Measurements from ENCODE around the gene NINJ1.

Gene NINJ1

DNA sequence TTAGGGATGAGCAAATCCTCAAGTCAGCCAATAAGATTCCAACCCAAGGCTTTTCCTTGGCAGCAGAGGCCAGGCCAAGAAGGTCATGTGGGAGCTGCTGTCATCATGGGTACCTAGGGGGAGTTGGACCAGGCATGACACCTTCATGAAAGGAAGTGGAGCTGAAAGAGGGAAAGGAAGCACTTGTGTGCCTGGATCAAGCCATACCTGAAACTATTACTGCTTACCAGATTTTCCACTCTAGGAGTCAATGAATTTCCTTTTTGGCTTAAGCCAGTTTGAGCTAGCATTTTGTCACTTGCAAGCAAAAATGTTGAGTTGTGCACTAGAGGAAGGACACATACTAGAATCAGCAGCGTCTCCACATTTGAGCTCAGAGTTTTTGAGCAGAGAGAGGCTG is 35.4 kb upstream of the NINJ1 start:
- no peak for TF ChIP-seq GATA2 (IDR thresholded peaks at IDR 0.05; ENCODE audit: low read depth, low read length)
- no peak for TF ChIP-seq GATA3 (IDR thresholded peaks at IDR 0.05; ENCODE audit: low read depth, low read length)

DNA sequence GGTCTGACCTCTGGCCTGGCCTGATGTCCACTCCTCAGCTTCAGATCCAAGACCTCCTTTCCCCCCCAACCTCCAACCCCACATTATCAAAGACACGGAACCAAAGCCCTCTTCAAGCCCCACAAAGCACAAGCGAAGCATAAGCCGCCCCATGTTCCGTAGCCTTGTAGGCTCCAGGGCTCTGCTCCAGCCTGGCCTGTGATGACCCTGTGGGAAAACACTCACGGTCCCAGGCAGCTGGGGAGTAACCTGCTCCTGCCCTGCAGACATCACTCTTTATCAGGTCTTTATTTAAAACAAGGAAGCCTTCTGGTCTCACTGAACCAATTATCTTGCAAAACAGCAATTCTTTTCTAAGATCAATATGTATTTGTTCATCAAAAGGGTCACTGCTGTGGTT is 34.5 kb upstream of the NINJ1 start:
- TF ChIP-seq GATA2 (IDR thresholded peaks at IDR 0.05; ENCODE audit: low read depth, low read length) (no peak), GATA3 (IDR thresholded peaks at IDR 0.05; ENCODE audit: low read depth, low read length) (no peak)

DNA sequence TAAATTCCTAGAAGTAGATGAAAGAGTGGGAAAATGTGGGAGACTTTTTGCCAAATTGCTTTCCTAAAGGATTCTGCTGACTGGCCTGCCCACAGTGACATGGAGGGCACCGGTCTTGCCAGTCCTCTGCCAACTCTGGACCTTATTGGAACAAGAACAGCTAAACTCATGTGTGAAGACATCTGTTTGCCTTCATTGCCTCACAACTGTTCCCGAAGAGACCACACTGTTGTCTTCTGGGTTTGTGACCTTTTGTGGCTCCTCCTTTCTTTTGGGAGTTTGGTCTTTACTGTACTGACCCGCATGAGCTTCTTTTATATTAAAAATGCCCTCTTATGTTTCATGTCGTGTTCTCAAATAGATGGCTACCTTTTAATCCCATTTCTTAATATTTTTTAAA is 33.8 kb upstream of the NINJ1 start:
- no peak for TF ChIP-seq GATA3 (IDR thresholded peaks at IDR 0.05; ENCODE audit: low read depth, low read length)
- no peak for TF ChIP-seq GATA2 (IDR thresholded peaks at IDR 0.05; ENCODE audit: low read depth, low read length)

DNA sequence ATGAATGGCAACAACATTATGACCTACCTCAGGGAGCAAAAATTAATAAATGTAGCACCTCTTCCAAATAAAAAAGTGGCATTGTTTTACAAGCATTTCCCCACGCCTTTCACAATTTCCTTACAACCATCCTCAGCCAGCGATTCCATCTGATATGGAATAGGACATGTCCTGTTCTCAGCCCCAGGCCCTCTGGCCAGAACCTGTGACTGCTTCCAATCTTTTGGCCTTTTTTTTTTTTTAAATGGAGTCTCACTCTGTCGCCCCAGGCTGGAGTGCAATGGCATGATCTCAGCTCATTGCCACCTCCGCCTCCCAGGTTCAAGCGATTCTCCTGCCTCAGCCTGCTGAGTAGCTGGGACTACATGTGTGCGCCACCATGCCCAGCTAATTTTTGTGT is 33.1 kb upstream of the NINJ1 start:
- no peak for TF ChIP-seq GATA3 (IDR thresholded peaks at IDR 0.05; ENCODE audit: low read depth, low read length)

DNA sequence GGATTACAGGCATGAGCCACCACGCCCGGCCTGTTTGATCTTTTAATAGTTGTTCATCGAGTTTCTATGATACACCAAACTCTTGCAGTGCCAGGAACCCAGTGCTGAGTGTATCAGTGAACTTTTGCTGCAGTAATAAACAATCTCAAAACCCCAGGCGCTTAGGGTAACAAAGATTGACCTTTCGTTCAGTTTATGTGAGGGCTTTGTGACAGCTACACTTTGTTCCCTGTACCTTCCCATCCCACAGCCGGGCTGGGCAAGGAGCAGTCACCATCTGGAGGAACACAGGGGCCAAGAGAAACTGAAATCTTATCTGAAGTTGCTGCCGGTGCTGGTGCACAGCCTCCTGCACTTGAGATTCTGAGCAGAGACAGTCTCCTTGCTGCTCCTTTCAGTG is 32.6 kb upstream of the NINJ1 start:
- TF ChIP-seq GATA2 (IDR thresholded peaks at IDR 0.05; ENCODE audit: low read depth, low read length) (no peak), GATA3 (IDR thresholded peaks at IDR 0.05; ENCODE audit: low read depth, low read length) (no peak)

DNA sequence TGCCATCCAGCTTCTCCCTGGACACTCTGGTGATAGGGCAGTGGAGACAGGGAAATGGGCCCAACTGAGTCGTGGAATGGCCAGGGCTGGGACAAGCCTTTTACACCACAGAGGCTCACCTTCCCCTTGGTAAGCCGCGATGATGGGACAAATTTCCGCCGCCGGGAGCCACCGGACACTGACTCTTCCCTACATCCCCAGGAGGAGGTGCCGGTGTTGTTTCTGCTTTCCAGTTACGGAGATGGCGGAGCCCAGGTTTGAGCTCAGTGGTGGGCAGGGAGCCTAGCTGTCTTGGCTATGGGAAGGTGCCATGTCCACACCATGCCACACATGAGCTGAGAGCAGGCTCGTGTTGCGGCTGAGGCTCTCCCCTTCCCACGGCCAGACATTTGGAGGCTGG is 30.0 kb upstream of the NINJ1 start:
- TF ChIP-seq GATA2 (IDR thresholded peaks at IDR 0.05; ENCODE audit: low read depth, low read length) = no peak
- no peak for TF ChIP-seq GATA3 (IDR thresholded peaks at IDR 0.05; ENCODE audit: low read depth, low read length)

DNA sequence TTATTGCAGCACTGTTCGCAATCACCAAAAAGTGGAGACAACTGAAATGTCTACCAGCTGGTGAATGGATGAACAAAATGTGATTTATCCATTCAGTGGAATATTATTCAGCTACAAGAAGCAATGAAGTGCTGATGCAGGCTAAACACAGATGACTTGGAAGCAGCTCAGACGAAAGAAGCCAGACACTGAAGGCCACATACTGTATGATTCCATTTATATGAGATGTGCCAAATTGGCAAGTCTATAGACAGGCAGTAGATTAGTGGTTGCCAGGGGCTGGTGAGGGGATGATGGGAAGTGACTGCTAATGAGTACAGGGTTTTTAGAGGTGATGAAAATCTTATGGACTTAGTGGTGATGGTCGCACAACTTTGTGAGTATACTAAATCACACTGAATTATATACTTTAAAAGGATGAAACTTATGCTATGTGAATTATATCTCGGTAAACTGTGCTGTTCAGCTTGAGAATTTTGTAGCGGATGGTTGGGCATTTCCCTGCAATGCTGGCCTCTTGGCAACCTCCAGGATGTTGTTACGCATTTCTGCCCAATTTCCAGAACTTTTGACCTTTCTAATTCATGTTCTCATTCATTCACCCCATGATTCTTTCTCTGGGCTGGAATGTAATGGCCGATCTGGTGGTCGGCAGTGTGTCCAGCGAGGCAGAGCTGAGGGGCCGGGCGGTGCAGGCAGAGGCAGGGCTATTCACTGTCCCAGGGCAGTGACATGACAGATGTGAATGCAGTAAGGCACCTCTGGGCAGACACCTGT is 27.9 kb upstream of the NINJ1 start:
- TF ChIP-seq GATA2 (IDR thresholded peaks at IDR 0.05; ENCODE audit: low read depth, low read length) (no peak), GATA3 (IDR thresholded peaks at IDR 0.05; ENCODE audit: low read depth, low read length) (no peak)

DNA sequence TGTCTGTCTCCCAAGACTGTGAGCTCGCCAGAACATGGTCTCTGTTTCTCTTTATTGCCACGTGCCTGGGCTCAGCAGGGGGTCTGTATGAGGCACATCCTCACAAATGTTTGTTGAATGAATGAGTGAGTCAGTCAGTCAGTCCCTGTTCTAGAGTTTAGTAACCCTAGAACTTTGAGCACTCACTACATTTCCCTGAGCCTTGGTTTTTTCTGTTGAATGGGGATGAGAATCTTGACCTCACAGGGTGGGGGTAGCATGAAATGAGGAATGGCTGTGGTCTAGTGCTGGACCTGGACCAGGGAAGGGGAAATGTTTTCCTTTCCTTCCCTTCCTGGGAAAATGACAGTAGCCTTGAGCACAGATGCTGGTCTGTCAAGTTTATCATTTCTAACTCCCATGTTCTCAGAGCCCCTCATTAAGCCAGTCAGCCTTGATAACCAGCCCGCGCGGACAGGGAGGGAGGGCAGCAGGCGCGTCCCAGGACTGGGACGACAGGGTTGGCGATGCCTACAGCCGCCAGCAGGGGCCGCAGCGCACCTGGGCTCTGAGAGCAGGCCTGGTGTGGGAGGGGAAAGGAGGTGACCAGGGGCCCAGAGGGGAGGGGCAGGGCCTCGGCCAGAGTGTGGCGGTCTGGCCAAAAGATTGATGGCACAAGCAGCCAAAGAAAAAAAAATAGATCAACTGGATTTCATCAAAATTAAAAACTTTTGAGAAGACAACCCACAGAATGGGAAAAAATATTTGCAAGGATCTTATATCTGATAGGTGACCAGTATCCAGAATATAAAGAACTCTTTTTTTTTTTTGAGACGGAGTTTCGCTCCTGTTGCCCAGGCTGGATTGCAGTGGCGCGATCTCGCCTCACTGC is 25.8 kb upstream of the NINJ1 start:
- TF ChIP-seq GATA2 (IDR thresholded peaks at IDR 0.05; ENCODE audit: low read depth, low read length) = no peak
- TF ChIP-seq GATA3 (IDR thresholded peaks at IDR 0.05; ENCODE audit: low read depth, low read length) = no peak

DNA sequence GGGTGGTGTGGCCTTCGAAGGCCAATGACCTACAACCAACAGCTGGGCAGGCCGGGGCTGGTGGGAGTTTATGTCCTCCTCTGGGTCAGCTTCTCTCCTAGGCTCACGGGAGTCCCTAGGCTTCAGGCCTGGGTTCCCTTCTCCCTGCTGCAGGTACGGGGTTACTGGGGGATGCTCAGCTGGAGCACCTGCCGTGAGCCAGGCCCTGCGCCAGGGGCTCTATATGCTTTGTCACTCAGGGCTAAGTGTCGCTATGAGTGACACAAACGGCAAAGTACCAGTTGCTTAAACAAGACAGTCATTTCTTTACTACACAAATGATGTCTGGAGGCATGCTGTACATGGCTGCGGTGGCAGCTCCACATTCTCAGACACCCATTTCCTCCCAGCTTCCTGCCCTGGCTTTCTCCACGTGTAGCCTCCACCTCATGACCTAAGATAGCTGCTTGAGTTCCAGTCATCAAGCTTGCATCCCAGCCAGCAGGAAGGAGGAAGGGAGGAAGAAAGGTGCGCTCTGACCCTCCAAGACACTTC is 22.5 kb upstream of the NINJ1 start:
- TF ChIP-seq GATA3 (IDR thresholded peaks at IDR 0.05; ENCODE audit: low read depth, low read length) (no peak), GATA2 (IDR thresholded peaks at IDR 0.05; ENCODE audit: low read depth, low read length) (no peak)

DNA sequence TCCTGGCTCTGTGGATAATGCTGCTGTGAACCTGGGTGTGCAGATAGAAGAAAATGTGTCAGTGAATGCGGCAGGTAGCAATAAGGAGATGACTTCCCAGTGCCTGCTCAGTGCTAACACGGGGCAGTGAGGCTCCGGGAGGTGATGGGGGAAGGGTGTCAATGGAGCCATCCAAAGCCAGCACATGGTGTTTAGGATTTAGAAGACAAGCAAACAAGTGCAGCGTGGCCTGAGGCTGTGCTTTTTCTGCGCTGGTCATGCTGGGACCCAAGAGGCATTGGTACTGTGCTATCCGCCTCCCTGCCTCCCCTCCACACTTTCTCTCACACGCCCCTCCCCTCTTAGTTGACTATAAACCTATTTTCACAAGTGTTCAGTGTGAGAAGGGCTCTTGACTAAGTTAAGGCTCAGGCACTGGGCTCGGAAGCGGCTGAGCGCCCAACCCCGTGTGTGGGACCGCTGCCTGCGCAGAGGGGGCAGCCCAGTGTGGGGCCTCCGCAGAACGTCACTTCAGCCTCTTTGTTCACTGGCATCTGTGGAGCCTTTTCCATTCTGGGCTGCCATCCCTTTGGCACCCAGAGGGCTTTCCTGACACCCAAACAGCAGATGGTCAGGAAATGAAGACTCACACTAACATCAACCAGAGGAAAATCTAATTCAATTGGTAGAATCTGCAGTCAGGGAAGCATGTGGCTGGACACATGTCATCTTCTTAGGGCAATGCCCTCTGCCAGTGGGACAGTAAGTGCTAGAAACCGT is 21.8 kb upstream of the NINJ1 start:
- TF ChIP-seq GATA2 (IDR thresholded peaks at IDR 0.05; ENCODE audit: low read depth, low read length) (no peak), GATA3 (IDR thresholded peaks at IDR 0.05; ENCODE audit: low read depth, low read length) (no peak)

DNA sequence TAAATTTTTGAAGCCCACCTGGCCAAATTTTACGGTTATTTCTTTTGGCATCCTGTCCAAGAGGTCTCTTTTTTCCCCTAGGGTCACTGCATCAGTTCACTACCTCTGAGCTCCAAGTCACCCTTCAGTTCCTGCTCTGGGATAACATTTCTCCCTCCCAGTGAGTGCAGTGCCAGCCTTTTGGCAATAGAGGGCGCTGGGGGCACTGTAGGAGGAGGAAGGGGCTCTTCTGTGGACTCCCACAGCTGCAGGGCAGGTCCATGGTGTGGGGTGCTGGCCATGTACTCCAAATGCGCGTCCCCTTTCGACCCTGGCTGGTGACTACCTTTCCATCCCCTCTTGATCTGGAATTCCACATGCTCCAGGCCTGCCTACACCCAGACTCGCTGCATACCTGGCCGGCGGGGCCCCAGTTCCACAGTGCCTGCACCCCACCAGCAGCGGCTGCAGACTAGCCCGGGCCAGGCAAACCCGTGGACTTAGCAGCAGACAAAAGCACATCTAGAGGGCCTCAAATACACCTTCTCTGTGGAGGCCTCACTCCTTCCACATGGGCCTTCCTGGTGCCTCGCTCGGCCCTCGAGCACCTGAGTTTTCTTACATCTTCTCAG is 20.3 kb upstream of the NINJ1 start:
- TF ChIP-seq GATA2 (IDR thresholded peaks at IDR 0.05; ENCODE audit: low read depth, low read length) = no peak
- no peak for TF ChIP-seq GATA3 (IDR thresholded peaks at IDR 0.05; ENCODE audit: low read depth, low read length)

DNA sequence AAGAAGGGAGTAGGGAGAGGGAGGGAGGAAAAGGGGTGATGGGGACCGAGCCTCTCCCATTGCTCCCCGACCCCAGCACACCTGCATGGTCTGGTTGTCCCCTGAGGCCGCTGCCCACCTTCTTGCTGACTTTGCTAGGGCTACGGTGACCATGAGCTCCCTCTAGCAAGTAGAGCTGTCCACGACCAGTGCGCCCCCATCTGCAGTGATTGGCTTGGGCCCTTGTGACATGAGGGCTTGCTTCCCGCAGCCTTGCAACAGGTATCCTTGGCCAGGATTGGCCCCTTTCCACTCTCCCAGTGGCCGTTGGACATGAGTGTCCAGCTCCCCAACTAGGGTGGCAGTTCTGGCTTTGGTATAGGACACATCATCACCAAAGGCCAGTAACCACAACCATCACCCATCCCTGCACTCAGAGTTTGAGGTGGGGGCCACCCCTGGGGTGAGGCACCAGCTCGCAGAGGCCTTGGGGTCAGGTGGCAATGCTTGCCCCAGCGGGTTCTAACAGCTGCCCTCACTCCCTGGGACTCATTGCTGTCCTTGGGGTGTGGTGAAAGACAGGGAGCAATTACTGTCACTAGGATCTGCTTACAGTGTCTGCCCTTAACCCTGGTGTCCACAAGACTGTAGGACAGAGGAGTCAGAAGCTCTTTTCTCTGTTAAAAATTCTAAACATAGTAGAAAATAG is 17.2 kb upstream of the NINJ1 start:
- TF ChIP-seq GATA3 (IDR thresholded peaks at IDR 0.05; ENCODE audit: low read depth, low read length) = no peak
- TF ChIP-seq GATA2 (IDR thresholded peaks at IDR 0.05; ENCODE audit: low read depth, low read length) = no peak

DNA sequence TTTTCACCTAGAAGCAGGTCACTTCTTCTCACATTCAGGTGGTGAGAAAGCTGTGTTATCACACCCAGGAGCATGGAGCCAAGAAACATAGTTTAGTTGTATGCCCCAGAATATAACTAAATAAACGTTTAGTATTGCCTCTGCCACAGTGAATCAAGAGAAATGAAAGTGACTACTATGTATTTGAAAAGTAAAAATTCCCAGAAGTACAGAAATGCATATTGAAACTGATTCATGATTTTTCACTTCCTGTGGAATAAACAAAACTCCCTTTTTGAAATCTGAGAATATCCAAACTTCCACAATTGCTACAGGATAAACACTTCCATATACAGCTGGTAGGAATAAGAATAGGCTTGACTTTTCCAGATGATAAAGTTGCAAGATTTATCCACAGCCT is 15.3 kb upstream of the NINJ1 start:
- TF ChIP-seq GATA3 (IDR thresholded peaks at IDR 0.05; ENCODE audit: low read depth, low read length) (no peak), GATA2 (IDR thresholded peaks at IDR 0.05; ENCODE audit: low read depth, low read length) (no peak)
